GM18499 (cell line): ENCODE results near the gene CTSE.

ENCODE experiments used
- ATAC-seq: cut with Tn5 transposase; IDR thresholded peaks from one replicate; pipeline ENCODE4 v1.9.1; 2021; ENCODE audit warnings: moderate number of reproducible peaks; ENCODE audit not compliant: insufficient read depth, unreplicated experiment

The CTSE gene

GRCh38 chr1:206021008-206021625 lies 2.6 kb downstream of the CTSE start:
- ATAC-seq = no peak

- ATAC-seq = no peak
These were observed 3.2 kb downstream of the CTSE start for GRCh38 chr1:206020393-206021007.

DNA sequence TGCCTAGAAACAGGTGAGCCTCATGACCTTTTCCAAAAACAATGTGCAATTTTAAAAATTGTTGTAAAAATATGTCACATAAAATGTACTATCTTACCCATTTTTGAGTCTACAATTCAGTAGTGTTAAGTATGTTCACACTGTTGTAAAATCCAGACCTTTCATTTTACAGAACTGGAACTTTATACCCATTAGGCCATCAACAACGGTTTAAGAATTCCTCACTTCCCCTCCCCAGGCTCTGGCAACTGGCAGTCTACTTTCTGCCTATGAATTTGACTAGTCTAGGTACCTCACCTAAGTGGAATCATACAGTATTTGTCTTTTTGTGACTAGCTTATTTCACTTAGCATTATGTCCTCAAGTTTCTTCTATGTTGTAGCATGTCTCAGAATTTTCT lies 8.6 kb downstream of the CTSE start:
- no peak for ATAC-seq

- ATAC-seq = no peak
These were observed 9.1 kb downstream of the CTSE start for GRCh38 chr1:206014601-206015000.

GRCh38 chr1:206013026-206013795 lies 10.5 kb downstream of the CTSE start:
- no peak for ATAC-seq

DNA sequence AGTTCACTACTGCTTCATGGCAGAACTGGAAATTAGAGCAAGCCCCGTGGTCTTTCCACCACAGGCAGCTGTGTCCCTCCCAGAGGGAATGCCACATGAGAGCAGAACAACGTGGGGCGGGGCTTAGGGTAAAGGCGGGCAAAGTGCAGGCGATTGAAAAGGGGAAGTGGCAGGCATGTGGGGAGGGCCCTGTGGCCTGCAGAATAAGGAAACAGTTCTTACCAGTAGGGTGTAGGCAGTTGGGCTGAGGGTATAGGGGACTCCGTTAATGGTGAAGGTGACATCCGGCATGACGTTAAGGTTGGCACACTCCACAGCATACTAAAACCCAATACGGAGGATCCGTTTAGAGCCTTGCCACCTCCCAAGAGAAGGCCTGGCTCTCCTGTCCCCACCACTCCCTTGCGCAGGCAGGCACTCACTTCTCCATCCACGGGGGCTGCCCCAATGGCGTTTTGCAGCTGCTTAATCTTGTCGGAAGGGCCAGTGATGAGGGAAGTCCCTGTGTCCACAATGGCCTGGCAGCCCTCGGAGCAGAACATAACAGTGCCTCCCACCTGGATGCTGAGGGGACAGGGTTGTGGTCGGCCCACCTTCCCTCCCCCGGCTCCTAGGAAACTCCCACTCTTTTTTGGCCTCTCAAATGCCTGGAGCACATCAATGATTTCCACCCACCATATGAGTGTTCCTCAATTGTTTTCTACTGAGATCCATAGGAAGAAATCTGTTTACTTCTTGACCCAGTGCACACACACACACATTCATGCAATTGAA lies 11.4 kb downstream of the CTSE start:
- peak; percentile 82 for ATAC-seq

DNA sequence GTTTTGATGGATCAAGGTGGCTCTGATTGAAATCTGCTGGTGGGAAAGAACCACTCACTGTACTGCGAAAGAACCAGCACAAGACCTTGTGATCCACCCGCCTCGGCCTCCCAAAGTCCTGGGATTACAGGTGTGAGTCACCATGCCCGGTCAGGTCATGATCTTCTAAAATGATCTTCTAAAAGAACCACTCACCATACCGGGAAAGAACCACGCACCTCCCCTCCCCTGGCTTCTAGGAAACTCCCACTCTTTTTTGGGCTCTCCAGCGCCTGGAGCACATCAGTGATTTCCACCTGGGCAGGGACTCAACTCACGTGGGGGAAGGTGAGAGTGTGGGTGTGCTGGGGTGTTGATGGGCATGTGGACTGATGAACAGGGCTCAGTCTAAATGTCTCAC lies 12.6 kb downstream of the CTSE start:
- no peak for ATAC-seq

- ATAC-seq = no peak
These were observed 13.6 kb downstream of the CTSE start for GRCh38 chr1:206010060-206010459.

- ATAC-seq = no peak
These were observed 16.7 kb downstream of the CTSE start for GRCh38 chr1:206006946-206007345.

DNA sequence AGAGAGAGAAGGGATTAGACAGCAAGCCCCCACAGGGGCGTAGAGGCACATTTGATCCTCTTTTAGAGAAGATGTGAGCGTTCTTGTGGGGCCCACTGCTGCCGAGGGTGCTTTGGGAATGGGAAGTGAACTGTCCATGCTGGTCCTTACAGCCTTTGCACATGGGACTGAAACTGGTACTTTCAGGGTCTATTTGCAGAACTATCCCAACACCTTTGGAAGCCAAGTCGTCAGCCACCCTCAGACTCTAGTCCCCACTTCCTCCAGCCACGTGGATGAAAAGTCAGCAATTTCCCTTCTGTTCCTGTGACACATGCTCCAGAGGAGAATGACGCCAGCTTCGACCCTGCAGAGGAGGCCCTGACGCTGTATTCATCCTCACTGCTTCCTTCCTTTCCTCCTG lies 17.9 kb downstream of the CTSE start:
- ATAC-seq = no peak

DNA sequence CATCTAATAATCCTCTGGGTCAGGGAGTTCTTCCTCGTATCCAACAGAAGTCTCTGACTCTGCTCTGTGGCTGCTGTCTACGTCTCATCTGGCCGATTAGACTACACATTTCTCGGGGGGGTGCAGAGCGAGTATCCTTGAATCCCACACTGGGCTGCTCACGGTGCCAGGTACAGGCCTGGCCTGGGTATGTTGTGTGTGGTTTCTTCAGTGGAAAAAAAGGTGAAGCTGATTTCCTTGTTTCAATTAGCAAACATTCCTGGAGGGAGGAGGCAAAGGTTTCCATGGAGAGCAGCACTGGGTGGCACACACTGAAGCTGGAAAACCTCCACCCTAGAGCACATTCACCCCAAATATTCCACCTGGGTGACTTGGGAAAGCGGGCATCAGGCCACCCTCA lies 18.5 kb downstream of the CTSE start:
- ATAC-seq = no peak

GRCh38 chr1:206004826-206005225 lies 18.9 kb downstream of the CTSE start:
- ATAC-seq = no peak

GRCh38 chr1:206003854-206004800 lies 19.6 kb downstream of the CTSE start:
- ATAC-seq = no peak

DNA sequence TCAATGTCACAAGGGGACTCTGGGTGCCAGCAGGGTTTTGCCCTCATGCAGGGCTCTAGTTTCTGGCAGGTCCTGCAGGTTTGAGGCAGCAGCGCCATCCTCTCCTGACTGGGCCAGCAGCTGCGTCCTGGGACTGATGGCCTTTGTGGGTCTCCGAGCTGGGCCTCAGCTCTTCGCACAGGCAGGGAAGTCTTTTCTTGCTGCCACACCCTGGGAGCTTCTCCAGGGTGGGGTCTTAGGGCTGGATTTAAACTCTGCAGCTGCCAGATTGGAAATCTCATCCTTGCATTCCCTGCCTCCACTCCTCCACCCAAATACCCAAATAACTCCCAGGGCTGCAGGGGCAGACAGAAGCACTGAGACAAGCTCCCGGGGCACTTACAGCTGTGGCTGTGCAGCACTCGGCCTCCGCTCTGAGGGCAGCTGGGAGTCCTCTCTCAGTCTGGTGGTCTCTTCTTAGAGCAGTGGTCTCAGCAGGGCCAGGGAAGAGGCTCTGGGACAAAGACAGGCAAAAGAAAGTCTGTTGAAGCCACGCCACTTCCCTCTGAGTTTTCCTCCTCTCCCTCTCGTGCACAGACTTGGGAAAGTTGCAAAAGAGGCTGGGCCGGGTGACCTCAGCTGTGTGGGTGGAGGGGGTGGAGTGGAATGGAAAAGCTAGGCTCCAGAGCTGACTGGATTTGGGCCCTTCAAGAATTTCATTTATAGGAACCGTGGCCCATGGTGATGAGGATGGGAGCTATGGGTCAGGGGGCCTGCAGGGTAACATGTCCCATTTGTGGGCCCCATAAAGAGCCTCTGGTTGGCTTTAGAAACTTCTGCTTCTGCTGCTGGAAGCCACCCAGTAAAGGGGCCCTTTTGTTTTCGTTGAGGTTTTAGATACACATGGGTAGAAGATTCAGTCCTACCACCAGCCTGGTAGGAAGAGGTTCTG lies 20.6 kb downstream of the CTSE start, which contains the start of gene RAB7B:
RAB7B (minus strand) TSS at position 525 of the 931 bp plus-strand sequence. CDS start 9,260 bp downstream, outside the sequence.
- ATAC-seq = no peak

- ATAC-seq = no peak
These were observed 21.5 kb downstream of the CTSE start for GRCh38 chr1:206002160-206002559.

DNA sequence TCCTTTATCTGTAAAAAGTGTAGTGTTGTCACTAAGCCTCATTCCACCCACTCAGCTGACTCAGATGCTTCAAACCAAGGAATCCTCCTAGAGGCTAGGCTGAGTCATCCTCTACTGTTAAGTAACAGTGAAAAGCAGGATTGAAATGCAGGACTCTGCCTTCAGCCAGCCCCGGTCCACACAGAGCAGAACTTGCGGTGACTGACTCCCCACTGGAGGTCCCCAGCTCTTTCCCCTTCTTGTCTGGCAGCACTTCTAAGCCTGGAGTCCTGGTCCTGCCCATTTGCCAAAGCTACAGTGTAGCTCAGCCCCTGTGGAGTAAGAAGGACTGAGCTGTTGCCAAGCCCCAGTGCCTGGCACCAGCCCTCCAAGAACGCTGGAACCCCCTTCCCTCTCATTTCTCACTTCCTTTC lies 22.2 kb downstream of the CTSE start:
- no peak for ATAC-seq

DNA sequence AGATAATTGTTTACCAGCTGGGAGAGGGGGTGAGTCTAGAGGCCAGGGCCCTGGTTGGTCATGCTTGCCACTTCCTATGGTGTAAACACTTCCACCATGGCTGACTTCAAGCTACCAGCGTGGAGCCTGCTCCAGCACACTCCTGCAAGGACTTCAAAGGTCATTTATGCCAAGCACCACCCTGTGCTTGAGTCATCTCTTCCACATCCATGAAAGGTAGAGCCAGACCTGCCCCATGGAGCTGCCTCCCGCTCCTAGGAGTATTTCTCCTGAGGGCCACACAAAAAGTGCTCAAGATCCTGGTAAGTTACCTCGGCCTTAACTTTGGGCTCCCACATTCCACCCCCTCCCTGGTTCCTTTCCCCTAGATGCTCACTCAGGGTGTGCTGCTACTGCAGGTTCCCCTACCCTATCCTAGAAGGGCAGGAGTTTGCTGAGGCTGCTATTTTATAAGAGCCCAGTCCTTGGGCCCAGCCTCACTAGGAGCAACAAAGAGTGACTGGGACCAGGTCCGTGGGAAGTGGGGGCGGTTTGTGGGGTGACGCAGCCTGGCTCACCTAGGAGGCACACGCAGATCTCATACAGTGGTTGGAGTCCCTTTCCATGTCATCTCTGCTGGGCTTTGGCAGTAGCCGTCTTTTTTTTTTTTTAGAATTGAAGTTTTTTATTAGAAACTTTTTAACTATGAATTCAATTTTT lies 22.9 kb downstream of the CTSE start:
- no peak for ATAC-seq
